Cardiac fibroblast (primary cell): ENCODE data around the gene SGMS2.

Source experiments
- DNase-seq, 2 donors: peaks; one replicate each; pipeline versions ENCODE4 v3.0.0 to v3.0.0-alpha.2; 2010; ENCODE audit warnings: low read depth in 2 of 2
- H3K4me3 ChIP-seq, 2 donors: replicated peaks in 1 of 2; 1 replicate in 1 of 2; 2 replicates in 1 of 2; pipeline ENCODE4 v1.5.1; 2011; ENCODE audit warnings: low read depth in 2 of 2, low read length in 2 of 2, mild to moderate bottlenecking in 2 of 2, moderate library complexity in 1 of 2
- TF ChIP-seq, protein P1 (sequence below): IDR thresholded peaks from one replicate; pipeline ENCODE4 v1.5.1; 2011; ENCODE audit warnings: low read depth, mild to moderate bottlenecking, low read length, inconsistent platforms

Gene SGMS2

GRCh38 chr4:107825072-107825824 lies 516 bp downstream of the SGMS2 start:
- peak overlapping the region; percentile 64 to 87 for H3K4me3 ChIP-seq
- TF ChIP-seq, protein P1, sequence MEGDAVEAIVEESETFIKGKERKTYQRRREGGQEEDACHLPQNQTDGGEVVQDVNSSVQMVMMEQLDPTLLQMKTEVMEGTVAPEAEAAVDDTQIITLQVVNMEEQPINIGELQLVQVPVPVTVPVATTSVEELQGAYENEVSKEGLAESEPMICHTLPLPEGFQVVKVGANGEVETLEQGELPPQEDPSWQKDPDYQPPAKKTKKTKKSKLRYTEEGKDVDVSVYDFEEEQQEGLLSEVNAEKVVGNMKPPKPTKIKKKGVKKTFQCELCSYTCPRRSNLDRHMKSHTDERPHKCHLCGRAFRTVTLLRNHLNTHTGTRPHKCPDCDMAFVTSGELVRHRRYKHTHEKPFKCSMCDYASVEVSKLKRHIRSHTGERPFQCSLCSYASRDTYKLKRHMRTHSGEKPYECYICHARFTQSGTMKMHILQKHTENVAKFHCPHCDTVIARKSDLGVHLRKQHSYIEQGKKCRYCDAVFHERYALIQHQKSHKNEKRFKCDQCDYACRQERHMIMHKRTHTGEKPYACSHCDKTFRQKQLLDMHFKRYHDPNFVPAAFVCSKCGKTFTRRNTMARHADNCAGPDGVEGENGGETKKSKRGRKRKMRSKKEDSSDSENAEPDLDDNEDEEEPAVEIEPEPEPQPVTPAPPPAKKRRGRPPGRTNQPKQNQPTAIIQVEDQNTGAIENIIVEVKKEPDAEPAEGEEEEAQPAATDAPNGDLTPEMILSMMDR = no peak
- peak; percentile 64 to 71 for DNase-seq

GRCh38 chr4:107826421-107826980 lies 1.8 kb downstream of the SGMS2 start:
- TF ChIP-seq, protein P1 = no peak
- H3K4me3 ChIP-seq = peak overlapping the region; percentile 64 to 87

GRCh38 chr4:107828315-107829090 lies 3.8 kb downstream of the SGMS2 start:
- DNase-seq = no peak
- TF ChIP-seq, protein P1 = no peak
- H3K4me3 ChIP-seq = no peak overlapping the region

More at GRCh38 chr4:107826421-107826980, 1.8 kb downstream of the SGMS2 start:
- DNase-seq = no peak

DNA sequence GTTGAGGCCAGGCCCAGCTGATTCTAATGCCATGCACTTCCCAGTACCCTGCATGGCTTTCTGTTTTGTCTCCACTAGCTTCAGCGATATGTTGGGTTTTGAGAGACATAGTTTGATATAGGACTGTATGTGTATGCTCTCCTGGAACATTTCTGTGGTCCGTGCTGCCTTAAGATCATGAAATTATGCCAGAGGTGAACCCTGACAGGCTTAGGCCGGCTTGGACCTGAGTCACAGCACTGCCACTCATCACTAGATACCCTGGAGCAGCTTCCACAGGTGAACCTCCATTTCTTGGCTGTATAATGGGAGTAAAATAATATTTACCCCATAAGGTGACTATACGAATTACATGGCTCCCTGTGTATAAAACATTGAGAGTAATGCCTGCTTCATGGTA lies 6.4 kb downstream of the SGMS2 start:
- TF ChIP-seq, protein P1 = no peak
- DNase-seq = no peak
- no peak overlapping the region for H3K4me3 ChIP-seq

- TF ChIP-seq, protein P1 = no peak
- DNase-seq = no peak
- H3K4me3 ChIP-seq = no peak overlapping the region
These were observed 7.6 kb downstream of the SGMS2 start for GRCh38 chr4:107832275-107832807.

DNA sequence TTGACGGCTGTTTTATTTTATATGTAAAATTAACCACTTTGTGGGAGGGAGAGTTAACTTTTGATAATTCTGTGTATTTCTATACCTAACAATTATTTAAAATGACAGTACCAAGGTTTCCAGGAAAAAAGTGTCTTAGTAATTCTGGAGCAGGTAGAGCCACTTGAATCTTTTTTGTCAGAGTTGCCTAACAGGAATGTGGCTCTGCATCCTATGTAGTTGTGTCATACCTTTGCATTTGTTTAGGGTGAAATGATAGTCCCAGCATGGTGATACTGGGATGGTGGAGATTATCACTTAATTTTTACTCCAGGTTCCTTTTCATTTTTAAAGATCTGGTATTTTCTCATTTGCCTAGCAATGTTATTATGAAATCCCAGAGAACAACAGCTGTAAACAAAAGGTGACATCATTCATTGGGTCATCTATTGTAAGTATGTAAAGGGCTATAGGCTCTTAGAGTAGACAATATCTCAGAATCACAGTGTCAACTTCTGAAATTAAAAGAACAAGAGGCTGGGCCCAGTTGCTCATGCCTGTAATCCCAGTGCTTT lies 9.6 kb downstream of the SGMS2 start:
- H3K4me3 ChIP-seq = no peak overlapping the region
- DNase-seq = peak in 1 of 2 donors; percentile 40
- TF ChIP-seq, protein P1 = no peak
